HFFc6 (cell line): ENCODE results near the gene PGAM5. TPM values are rescaled to one million over a fixed set of nuclear protein-coding genes. Genes with fewer than 3 reads are reported as not detected.

ENCODE experiments used
- DNase-seq: peaks from one replicate; pipeline ENCODE4 v3.0.0-alpha.2; 2018
- H3K27ac Mint-ChIP-seq: 2 replicates; pipeline ENCODE4 v1.8.0; 2020; ENCODE audit warnings: mild to moderate bottlenecking, mixed read lengths
- H3K27me3 Mint-ChIP-seq: 2 replicates; pipeline ENCODE4 v1.8.0; 2021; ENCODE audit warnings: mild to moderate bottlenecking, moderate library complexity, mixed read lengths; ENCODE audit not compliant: insufficient read depth
- H3K36me3 Mint-ChIP-seq: 2 replicates; pipeline ENCODE4 v1.8.0; 2021; ENCODE audit warnings: low read depth, mixed read lengths
- H3K4me1 Mint-ChIP-seq: 2 replicates; pipeline ENCODE4 v1.8.0; 2020; ENCODE audit warnings: low read depth, mixed read lengths
- H3K4me3 Mint-ChIP-seq: 2 replicates; pipeline ENCODE4 v1.8.0; 2020; ENCODE audit warnings: mild to moderate bottlenecking, moderate library complexity, mixed read lengths
- H3K9me3 Mint-ChIP-seq: 2 replicates; pipeline ENCODE4 v1.8.0; 2020; ENCODE audit warnings: mild to moderate bottlenecking, mixed read lengths
- CTCF ChIP-seq: fragments of 200-600 bp; sonication (generic); IDR thresholded peaks from 2 replicates; pipeline ENCODE4 v1.5.0; 2021; ENCODE audit warnings: antibody characterized with exemption, mild to moderate bottlenecking
- total RNA-seq, 6 experiments: library from RNA; stranded (reverse); fragmentation: NEBNext Ultra II Directional; extraction: Animal tissue kit (Norgen Biotek cat#: 25700); gene quantifications; 2 replicates in 1 of 6; 3 replicates in 5 of 6; pipeline ENCODE4 v1.2.3, GENCODE V29; 2021

PGAM5 gene
- total RNA-seq, 6 experiments from 2014 or later = 33.5 to 46.0 (median 39.2) TPM

- DNase-seq = no peak
- peaks cover 15% of the 10 kb centered on the region for H3K27me3 Mint-ChIP-seq
- H3K4me1 Mint-ChIP-seq = peaks cover 13% of the 10 kb centered on the region
- 0 out of 2 replicates have a peak, but pooled peaks cover 6% of the 10 kb centered on the region for H3K9me3 Mint-ChIP-seq
- no peak for TF ChIP-seq CTCF
- no peak overlapping the region for H3K27ac Mint-ChIP-seq
- no peak overlapping the region for H3K4me3 Mint-ChIP-seq
- H3K36me3 Mint-ChIP-seq = peaks cover 41% of the 10 kb centered on the region
These were observed 8.7 kb downstream of the PGAM5 start for GRCh38 chr12:132719141-132719953.

DNA sequence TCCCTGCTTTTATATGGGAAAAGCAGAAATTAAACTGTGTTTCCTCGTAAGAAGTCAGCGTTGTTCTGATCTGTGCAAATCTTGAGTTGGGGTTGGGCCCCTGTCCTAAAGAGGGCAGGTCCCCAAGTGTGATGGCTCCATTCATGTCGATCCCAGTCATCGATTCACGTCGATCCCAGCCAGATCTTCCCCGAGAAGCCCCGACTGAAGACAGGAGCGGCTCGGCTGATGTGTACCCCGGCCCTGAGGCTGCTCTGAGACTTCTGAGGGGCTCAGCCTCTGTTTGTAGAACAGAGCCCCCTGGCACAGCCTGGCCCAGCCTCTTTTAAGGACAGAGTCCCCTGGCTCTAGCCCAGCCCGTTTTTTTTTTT, 9.3 kb downstream of the PGAM5 start:
- Mint-ChIP-seq H3K36me3 (peaks cover 38% of the 10 kb centered on the region), H3K4me1 (peaks cover 15% of the 10 kb centered on the region), H3K4me3 (no peak overlapping the region), H3K27me3 (peaks cover 15% of the 10 kb centered on the region), H3K9me3 (0 out of 2 replicates have a peak, but pooled peaks cover 6% of the 10 kb centered on the region), H3K27ac (no peak overlapping the region)
- TF ChIP-seq CTCF = no peak
- DNase-seq = no peak

- TF ChIP-seq CTCF = no peak
- H3K9me3 Mint-ChIP-seq = 0 out of 2 replicates have a peak, but pooled peaks cover 6% of the 10 kb centered on the region
- H3K4me1 Mint-ChIP-seq = peaks cover 15% of the 10 kb centered on the region
- H3K27ac Mint-ChIP-seq = no peak overlapping the region
- no peak for DNase-seq
- peaks cover 15% of the 10 kb centered on the region for H3K27me3 Mint-ChIP-seq
- peaks cover 47% of the 10 kb centered on the region for H3K36me3 Mint-ChIP-seq
- H3K4me3 Mint-ChIP-seq = no peak overlapping the region
These were observed 10.1 kb downstream of the PGAM5 start for GRCh38 chr12:132720606-132721345.

DNA sequence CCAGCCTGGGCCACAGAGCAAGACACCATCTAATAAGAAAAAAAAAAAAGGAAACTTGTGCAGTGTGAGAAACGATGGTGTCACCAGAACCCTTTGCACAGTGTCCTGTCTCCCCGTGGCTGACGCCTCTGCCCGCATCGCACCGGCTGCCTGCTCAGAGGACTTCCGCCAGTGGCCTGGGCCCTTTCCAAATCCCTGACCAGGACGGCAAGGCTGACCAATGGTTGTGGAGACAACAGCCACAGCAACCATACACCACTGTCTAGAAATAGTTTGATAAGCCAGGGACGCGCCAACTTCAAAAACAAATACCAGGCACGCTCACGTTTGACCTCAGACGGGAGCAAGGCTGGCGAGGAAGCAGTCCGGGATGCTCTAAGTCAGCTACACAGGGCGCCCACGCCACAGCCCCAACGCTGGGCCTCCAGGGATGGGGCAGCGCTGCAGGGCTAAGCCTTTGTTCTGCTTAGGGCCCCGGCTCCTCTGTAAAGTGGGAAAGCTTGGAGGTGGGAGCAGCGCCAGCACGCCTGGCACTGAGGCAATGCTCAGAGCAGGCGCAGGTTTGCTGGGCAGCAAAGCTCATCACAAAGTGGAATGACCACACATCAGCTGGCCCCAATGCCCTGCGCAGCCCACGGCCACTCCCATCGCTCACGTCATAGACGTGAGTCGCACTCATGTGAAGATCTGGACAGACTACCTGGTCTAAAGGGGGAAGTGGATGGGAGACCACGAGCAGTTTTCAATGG, 12.5 kb downstream of the PGAM5 start:
- Mint-ChIP-seq H3K27me3 (peaks cover 8% of the 10 kb centered on the region), H3K36me3 (peaks cover 61% of the 10 kb centered on the region)

More for the DNA sequence above, 12.5 kb downstream of the PGAM5 start:
- H3K4me1 Mint-ChIP-seq = peaks cover 15% of the 10 kb centered on the region
- H3K9me3 Mint-ChIP-seq = 0 out of 2 replicates have a peak, but pooled peaks cover 6% of the 10 kb centered on the region
- no peak for TF ChIP-seq CTCF
- H3K4me3 Mint-ChIP-seq = peak overlapping the region; percentile 47; the same call in 1 of the 2 replicates
- DNase-seq = peak; percentile 21
- peak overlapping the region; percentile 90 for H3K27ac Mint-ChIP-seq
